GM12801 (cell line): Measurements from ENCODE around the gene CNN2.

Experiments
- TF ChIP-seq, protein P1 (sequence below): IDR thresholded peaks from one replicate; pipeline ENCODE4 v1.5.1; 2011; ENCODE audit warnings: control low read depth; ENCODE audit not compliant: insufficient read length; ENCODE audit errors: extremely low read depth

Gene CNN2

GRCh38 chr19:1040476-1041271, 14.3 kb downstream of the CNN2 start:
- TF ChIP-seq, protein P1, sequence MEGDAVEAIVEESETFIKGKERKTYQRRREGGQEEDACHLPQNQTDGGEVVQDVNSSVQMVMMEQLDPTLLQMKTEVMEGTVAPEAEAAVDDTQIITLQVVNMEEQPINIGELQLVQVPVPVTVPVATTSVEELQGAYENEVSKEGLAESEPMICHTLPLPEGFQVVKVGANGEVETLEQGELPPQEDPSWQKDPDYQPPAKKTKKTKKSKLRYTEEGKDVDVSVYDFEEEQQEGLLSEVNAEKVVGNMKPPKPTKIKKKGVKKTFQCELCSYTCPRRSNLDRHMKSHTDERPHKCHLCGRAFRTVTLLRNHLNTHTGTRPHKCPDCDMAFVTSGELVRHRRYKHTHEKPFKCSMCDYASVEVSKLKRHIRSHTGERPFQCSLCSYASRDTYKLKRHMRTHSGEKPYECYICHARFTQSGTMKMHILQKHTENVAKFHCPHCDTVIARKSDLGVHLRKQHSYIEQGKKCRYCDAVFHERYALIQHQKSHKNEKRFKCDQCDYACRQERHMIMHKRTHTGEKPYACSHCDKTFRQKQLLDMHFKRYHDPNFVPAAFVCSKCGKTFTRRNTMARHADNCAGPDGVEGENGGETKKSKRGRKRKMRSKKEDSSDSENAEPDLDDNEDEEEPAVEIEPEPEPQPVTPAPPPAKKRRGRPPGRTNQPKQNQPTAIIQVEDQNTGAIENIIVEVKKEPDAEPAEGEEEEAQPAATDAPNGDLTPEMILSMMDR, result no peak

GRCh38 chr19:1041272-1041834, 14.9 kb downstream of the CNN2 start:
- TF ChIP-seq, protein P1, result no peak

DNA sequence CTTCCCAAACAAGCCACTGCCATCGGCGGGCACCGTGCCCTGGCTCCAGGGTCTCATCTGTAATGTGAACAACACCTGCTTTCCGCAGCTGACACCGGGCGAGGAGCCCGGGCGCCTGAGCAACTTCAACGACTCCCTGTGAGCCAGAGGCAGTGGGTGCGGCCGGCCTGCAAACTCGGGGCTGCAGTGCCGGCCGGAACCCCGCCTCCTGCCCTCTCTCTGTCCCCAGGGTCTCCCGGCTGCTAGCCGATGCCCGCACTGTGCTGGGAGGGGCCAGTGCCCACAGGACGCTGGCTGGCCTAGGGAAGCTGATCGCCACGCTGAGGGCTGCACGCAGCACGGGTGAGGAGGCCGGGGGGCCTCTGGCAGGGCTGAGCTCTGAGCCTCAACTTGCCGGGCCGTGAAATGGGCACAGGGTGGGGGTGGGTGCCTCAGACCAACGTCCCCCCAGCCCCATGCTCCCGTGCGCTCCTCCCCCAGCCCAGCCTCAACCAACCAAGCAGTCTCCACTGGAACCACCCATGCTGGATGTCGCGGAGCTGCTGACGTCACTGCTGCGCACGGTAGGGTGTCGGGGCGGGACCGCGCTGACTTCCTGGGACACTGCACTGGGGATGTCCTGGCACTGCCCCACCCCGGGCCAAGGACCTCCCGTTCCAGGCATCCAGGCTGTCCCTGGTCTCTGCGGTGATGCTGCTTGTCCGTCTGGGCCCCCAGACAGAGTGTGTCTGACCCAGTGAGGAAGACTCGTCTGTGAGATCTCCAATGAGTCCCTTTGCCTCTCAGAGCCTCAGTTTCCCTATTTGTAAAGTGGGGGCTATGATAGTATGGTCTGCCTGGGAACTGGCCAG, 15.7 kb downstream of the CNN2 start:
- TF ChIP-seq, protein P1, result no peak

DNA sequence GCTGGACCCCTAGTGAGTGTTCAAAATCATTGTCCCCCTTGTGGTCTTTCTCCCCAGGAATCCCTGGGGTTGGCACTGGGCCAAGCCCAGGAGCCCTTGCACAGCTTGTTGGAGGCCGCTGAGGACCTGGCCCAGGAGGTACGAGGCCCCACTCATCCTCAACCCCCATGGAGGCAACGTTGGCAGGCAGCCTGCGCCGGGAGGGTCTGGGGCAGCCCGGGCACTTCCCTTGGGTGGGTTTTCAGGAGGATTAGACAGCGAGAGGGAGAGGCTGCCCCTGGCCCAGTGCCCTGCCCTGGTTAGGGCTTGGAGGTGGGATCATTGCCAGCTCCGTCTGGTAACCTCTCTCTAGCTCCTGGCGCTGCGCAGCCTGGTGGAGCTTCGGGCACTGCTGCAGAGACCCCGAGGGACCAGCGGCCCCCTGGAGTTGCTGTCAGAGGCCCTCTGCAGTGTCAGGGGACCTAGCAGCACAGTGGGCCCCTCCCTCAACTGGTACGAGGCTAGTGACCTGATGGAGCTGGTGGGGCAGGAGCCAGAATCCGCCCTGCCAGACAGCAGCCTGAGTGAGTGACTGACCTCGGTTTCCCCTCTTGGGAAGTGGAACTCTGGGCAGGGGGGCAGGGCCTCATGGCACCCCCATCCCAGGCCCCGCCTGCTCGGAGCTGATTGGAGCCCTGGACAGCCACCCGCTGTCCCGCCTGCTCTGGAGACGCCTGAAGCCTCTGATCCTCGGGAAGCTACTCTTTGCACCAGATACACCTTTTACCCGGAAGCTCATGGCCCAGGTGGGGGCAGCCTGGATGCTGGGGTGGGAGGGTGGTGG, 16.5 kb downstream of the CNN2 start:
- TF ChIP-seq, protein P1, result no peak

GRCh38 chr19:1045247-1045603, 18.8 kb downstream of the CNN2 start:
- TF ChIP-seq, protein P1, result no peak

DNA sequence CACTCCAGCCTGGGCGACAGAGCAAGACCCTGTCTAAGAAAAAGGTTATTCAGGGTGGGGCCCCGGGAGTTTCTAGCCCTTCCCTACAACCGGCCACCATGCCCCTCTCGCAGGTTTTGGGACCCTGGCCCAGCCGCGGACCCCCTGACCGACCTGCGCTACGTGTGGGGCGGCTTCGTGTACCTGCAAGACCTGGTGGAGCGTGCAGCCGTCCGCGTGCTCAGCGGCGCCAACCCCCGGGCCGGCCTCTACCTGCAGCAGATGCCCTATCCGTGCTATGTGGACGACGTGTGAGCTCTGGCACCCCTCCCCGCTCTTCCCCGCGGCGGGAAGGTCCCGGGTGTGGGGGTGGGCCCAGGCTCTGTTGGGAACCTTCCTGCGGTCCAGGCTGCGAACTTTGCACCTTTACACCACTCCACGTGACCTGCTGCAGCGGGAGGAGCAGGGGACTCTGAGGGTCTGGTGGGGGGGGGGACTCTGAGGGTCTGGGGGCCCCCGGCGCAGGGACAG, 19.8 kb downstream of the CNN2 start:
- TF ChIP-seq, protein P1, result no peak
